HCT116 (cell line): Measurements from ENCODE around the gene RAB38. TPM values are rescaled to one million over a fixed set of nuclear protein-coding genes. Genes with fewer than 3 reads are reported as not detected.

Experiments
- ATAC-seq: fragments of 200-7000 bp; cut with Tn5 transposase; 2 replicates; pipeline ENCODE4 v1.9.1; 2020; ENCODE audit warnings: mild to moderate bottlenecking, moderate library complexity
- BruUV-seq: library from RNA; stranded (reverse); fragments of 400-500 nt; replicated peaks from 2 replicates; lab custom pipeline; 2021; lab: Mats Ljungman, UMichigan
- CTCF ChIA-PET: fragments of 300-600 bp; sonication (Branson Sonifier 250); formaldehyde crosslinking; loops from one replicate; lab custom pipeline; 2021; ENCODE audit warnings: antibody characterized with exemption; lab: Charles Lee
- POLR2A ChIA-PET: fragments of 300-600, 350-600 bp; sonication (Branson Sonifier 250); formaldehyde crosslinking; loops from one replicate; lab custom pipeline; 2021; ENCODE audit warnings: antibody characterized with exemption; lab: Charles Lee
- RAD21 ChIA-PET, 2 experiments: fragments of 300-600 bp; sonication (Branson Sonifier 250); formaldehyde crosslinking; loops; one replicate each; lab custom pipeline; 2023; ENCODE audit warnings: low total read pairs in 2 of 2; ENCODE audit not compliant: uncharacterized antibody in 2 of 2, unreplicated experiment in 2 of 2, low non-redundant PET in 1 of 2; lab: Charles Lee
- DNase-seq: peaks from one replicate; pipeline ENCODE4 v3.0.0-alpha.2; 2010; ENCODE audit warnings: low read depth, low spot score
- H2AFZ ChIP-seq: fragments of 200-600 bp; shearing (Covaris generic), sonication (generic); 2 replicates; pipeline ENCODE4 v1.6.1; 2017; ENCODE audit warnings: low read depth, mixed run types, mixed read lengths, antibody characterized with exemption, low read length; ENCODE audit not compliant: poor library complexity, severe bottlenecking
- H3K27ac ChIP-seq: 2 replicates; pipeline ENCODE4 v1.5.1; 2012; ENCODE audit warnings: low read depth, low read length
- H3K27me3 ChIP-seq: fragments of 200-600 bp; sonication (generic); 2 replicates; pipeline ENCODE4 v1.6.1; 2016; ENCODE audit warnings: mixed run types, low read length, mixed read lengths; ENCODE audit not compliant: insufficient read depth
- H3K36me3 ChIP-seq, 2 experiments: fragments of 200-500 bp in 1 of 2; fragments of 200-600 bp in 1 of 2; sonication (Bioruptor generic) in 1 of 2; sonication (generic) in 1 of 2; 2 replicates each; pipeline versions ENCODE4 v1.5.1 to v1.6.1; 2014 to 2016; ENCODE audit warnings: low read length in 2 of 2, inconsistent platforms in 1 of 2, mixed read lengths in 1 of 2, mixed run types in 1 of 2; ENCODE audit not compliant: insufficient read depth in 2 of 2, control insufficient read depth in 1 of 2
- H3K4me1 ChIP-seq, 2 experiments: fragments of 200-600 bp in 1 of 2; sonication (generic) in 1 of 2; 2 replicates each; pipeline versions ENCODE4 v1.5.1 to v1.6.1; 2012 to 2017; ENCODE audit warnings: low read length in 2 of 2, inconsistent platforms in 1 of 2, mild to moderate bottlenecking in 1 of 2, mixed read lengths in 1 of 2, mixed run types in 1 of 2, moderate library complexity in 1 of 2; ENCODE audit not compliant: insufficient read depth in 2 of 2, control insufficient read depth in 1 of 2
- H3K4me2 ChIP-seq: fragments of 200-600 bp; sonication (generic); 2 replicates; pipeline ENCODE4 v1.6.1; 2017; ENCODE audit warnings: mixed run types, low read length, mixed read lengths
- H3K4me3 ChIP-seq, 2 experiments: fragments of 200-600 bp in 1 of 2; sonication (generic) in 1 of 2; replicated peaks in 1 of 2; 2 replicates each; pipeline ENCODE4 v1.5.1; 2011 to 2016; ENCODE audit warnings: low read length in 2 of 2, control low read depth in 1 of 2, low read depth in 1 of 2, mild to moderate bottlenecking in 1 of 2, mixed read lengths in 1 of 2, mixed run types in 1 of 2
- H3K79me2 ChIP-seq: fragments of 200-600 bp; sonication (generic); 2 replicates; pipeline ENCODE4 v1.6.1; 2017; ENCODE audit warnings: mild to moderate bottlenecking, mixed run types, low read length, moderate library complexity, mixed read lengths; ENCODE audit not compliant: insufficient read depth
- H3K9ac ChIP-seq: fragments of 200-600 bp; sonication (generic); 2 replicates; pipeline ENCODE4 v1.6.1; 2016; ENCODE audit warnings: low read length, mixed read lengths
- H3K9me2 ChIP-seq: fragments of 200-600 bp; sonication (generic), shearing (Covaris generic); 2 replicates; pipeline ENCODE4 v1.6.1; 2017; ENCODE audit warnings: mixed run types, mild to moderate bottlenecking, moderate library complexity; ENCODE audit not compliant: insufficient read depth
- H3K9me3 ChIP-seq, 2 experiments: fragments of 200-500 bp in 1 of 2; fragments of 200-600 bp in 1 of 2; sonication (Bioruptor generic) in 1 of 2; sonication (generic) in 1 of 2; 2 replicates each; pipeline ENCODE4 v1.6.1; 2014 to 2017; ENCODE audit warnings: low read length in 2 of 2, mixed read lengths in 2 of 2, inconsistent platforms in 1 of 2, low read depth in 1 of 2, mild to moderate bottlenecking in 1 of 2, mixed run types in 1 of 2, moderate library complexity in 1 of 2; ENCODE audit not compliant: control insufficient read depth in 1 of 2, insufficient read depth in 1 of 2
- H4K20me1 ChIP-seq: fragments of 200-600 bp; sonication (generic), shearing (Covaris generic); 2 replicates; pipeline ENCODE4 v1.6.1; 2017; ENCODE audit warnings: mixed run types, mild to moderate bottlenecking, moderate library complexity; ENCODE audit not compliant: insufficient read depth
- ATF3 ChIP-seq: IDR thresholded peaks from 2 replicates; pipeline ENCODE4 v1.6.1; 2012
- CBX3 ChIP-seq: IDR thresholded peaks from 2 replicates; pipeline ENCODE4 v1.6.1; 2012; ENCODE audit warnings: low read depth
- CTCF ChIP-seq, 3 experiments: fragments of 200-600 bp in 1 of 3; sonication (generic) in 1 of 3; IDR thresholded peaks in 2 of 3; conservative IDR thresholded peaks in 1 of 3; 2 replicates each; pipeline ENCODE4 v1.5.1; 2012 to 2017; ENCODE audit warnings: low read depth in 2 of 3, low read length in 2 of 3, antibody characterized with exemption in 1 of 3, borderline replicate concordance in 1 of 3, control low read depth in 1 of 3, mild to moderate bottlenecking in 1 of 3, mixed read lengths in 1 of 3, mixed run types in 1 of 3, moderate library complexity in 1 of 3; ENCODE audit not compliant: insufficient read depth in 1 of 3
- EGR1 ChIP-seq: IDR thresholded peaks from 2 replicates; pipeline ENCODE4 v1.6.1; 2012; ENCODE audit warnings: low read depth
- EZH2 ChIP-seq: fragments of 200-600 bp; sonication (generic); IDR thresholded peaks from 2 replicates; pipeline ENCODE4 v1.6.1; 2017; ENCODE audit warnings: antibody characterized with exemption, mixed run types
- EZH2phosphoT487 ChIP-seq: fragments of 200-600 bp; IDR thresholded peaks from 2 replicates; pipeline ENCODE4 v1.6.1; 2018; ENCODE audit warnings: antibody characterized with exemption, borderline replicate concordance
- FOSL1 ChIP-seq: IDR thresholded peaks from 2 replicates; pipeline ENCODE4 v1.6.1; 2012; ENCODE audit warnings: low read depth
- JUND ChIP-seq: IDR thresholded peaks from 2 replicates; pipeline ENCODE4 v1.6.1; 2012
- POLR2A ChIP-seq: IDR thresholded peaks from 2 replicates; pipeline ENCODE4 v1.7.0; 2011; ENCODE audit warnings: borderline replicate concordance; ENCODE audit not compliant: insufficient read depth, insufficient read length; ENCODE audit errors: extremely low read depth
- POLR2AphosphoS5 ChIP-seq: IDR thresholded peaks from 2 replicates; pipeline ENCODE4 v1.6.1; 2011; ENCODE audit warnings: mild to moderate bottlenecking, low read depth, low read length, moderate library complexity
- RAD21 ChIP-seq: IDR thresholded peaks from 2 replicates; pipeline ENCODE4 v1.6.1; 2012; ENCODE audit warnings: low read depth, mild to moderate bottlenecking
- REST ChIP-seq: IDR thresholded peaks from 2 replicates; pipeline ENCODE4 v1.6.1; 2012; ENCODE audit warnings: low read depth
- SIN3A ChIP-seq: IDR thresholded peaks from 2 replicates; pipeline ENCODE4 v1.6.1; 2012; ENCODE audit warnings: low read depth
- SP1 ChIP-seq: IDR thresholded peaks from 2 replicates; pipeline ENCODE4 v1.6.1; 2012; ENCODE audit warnings: low read depth
- SRF ChIP-seq: IDR thresholded peaks from 2 replicates; pipeline ENCODE4 v1.6.1; 2012; ENCODE audit warnings: low read depth
- TCF7L2 ChIP-seq: IDR thresholded peaks from 2 replicates; pipeline ENCODE4 v1.7.0; 2011; ENCODE audit warnings: borderline replicate concordance, inconsistent platforms; ENCODE audit not compliant: insufficient read depth, insufficient read length; ENCODE audit errors: extremely low read depth
- YY1 ChIP-seq: IDR thresholded peaks from 2 replicates; pipeline ENCODE4 v1.6.1; 2011; ENCODE audit warnings: low read length, low read depth, moderate library complexity, mild to moderate bottlenecking; ENCODE audit not compliant: insufficient replicate concordance; ENCODE audit errors: extremely low read depth
- ZFX ChIP-seq: fragments of 450-650 bp; IDR thresholded peaks from 2 replicates; pipeline ENCODE4 v1.6.1; 2017
- ZNF274 ChIP-seq: fragments of 200-500 bp; sonication (Bioruptor generic); IDR thresholded peaks from 2 replicates; pipeline ENCODE4 v1.6.1; 2014; ENCODE audit warnings: mild to moderate bottlenecking, low read depth, low read length, inconsistent platforms
- intact Hi-C: fragments of 100-400 bp; cut with micrococcal nuclease; formaldehyde crosslinking; loops from 2 replicates; pipeline ENCODE4 v1.10.0; 2022
- total RNA-seq: library from RNA; stranded (reverse); gene quantifications from one replicate; pipeline ENCODE4 v1.2.1, GENCODE V29; 2021; ENCODE audit not compliant: unreplicated experiment

RAB38 gene
- total RNA-seq, 1 experiment from 2014 or later = 15.1 TPM

- no peak for TF ChIP-seq SRF
- TF ChIP-seq EZH2 = no peak
- no peak for TF ChIP-seq ATF3
- TF ChIP-seq YY1 = no peak
Observed at GRCh38 chr11:88169881-88170280, 5.4 kb downstream of the RAB38 start (continued).

- ChIA-PET CTCF (interaction anchor here (1.1 kb wide), 1 partner anchor 375 kb away, joined by 3 read pairs; no protein-coding TSS in a partner anchor), POLR2A (no interaction called here), RAD21 (no interaction called here)
- Histone ChIP-seq H3K36me3 (no peaks in the 10 kb centered on the region), H2AFZ (no peak overlapping the region), H3K79me2 (no peaks in the 10 kb centered on the region), H4K20me1 (no peaks in the 10 kb centered on the region), H3K4me3 (no peak overlapping the region), H3K9ac (no peak overlapping the region), H3K9me2 (no peaks in the 10 kb centered on the region; the same call in 1 of the 2 replicates), H3K4me1 (peaks cover 0 to 6% of the 10 kb centered on the region in 2 experiments; a peak in 3 of 4 replicates), H3K4me2 (no peak overlapping the region), H3K27ac (no peak overlapping the region), H3K27me3 (no peaks in the 10 kb centered on the region), H3K9me3 (no peaks in the 10 kb centered on the region)
- BruUV-seq = no TSS peak
- intact Hi-C loops = no loop called here
- DNase-seq = no peak
- TF ChIP-seq CTCF (IDR thresholded peaks at IDR 0.05 in 2 of 3, conservative IDR thresholded peaks at IDR 0.05 in 1 of 3; ENCODE audit: borderline replicate concordance in 1 of 3, insufficient read depth in 1 of 3, low read depth in 2 of 3, low read length in 2 of 3) (no peak), CBX3 (no peak), SP1 (no peak), POLR2A (no peak), JUND (no peak), RAD21 (no peak), ATF3 (no peak), ZNF274 (no peak), ZFX (no peak), REST (no peak), EZH2phosphoT487 (no peak), TCF7L2 (no peak), YY1 (no peak), EGR1 (no peak), EZH2 (no peak), FOSL1 (no peak), SIN3A (no peak), POLR2AphosphoS5 (no peak)
- ATAC-seq = no peak
Observed at GRCh38 chr11:88169471-88169870, 5.8 kb downstream of the RAB38 start.
